A673 (cell line): ENCODE data around the gene BTBD19. TPM values are rescaled to one million over a fixed set of nuclear protein-coding genes. Genes with fewer than 3 reads are reported as not detected.

Experiments
- BruUV-seq: library from RNA; stranded (reverse); fragments of 400-500 nt; replicated peaks from 2 replicates; lab custom pipeline; 2021; lab: Mats Ljungman, UMichigan
- CTCF ChIA-PET: fragments of 300-600 bp; sonication (Branson Sonifier 250); formaldehyde crosslinking; loops from one replicate; lab custom pipeline; 2022; ENCODE audit warnings: antibody characterized with exemption; lab: Charles Lee
- POLR2A ChIA-PET: fragments of 300-600 bp; sonication (Branson Sonifier 250); formaldehyde crosslinking; loops from one replicate; lab custom pipeline; 2022; ENCODE audit warnings: antibody characterized with exemption; ENCODE audit not compliant: low non-redundant PET; lab: Charles Lee
- DNase-seq: peaks from one replicate; pipeline ENCODE4 v3.0.0-alpha.2; 2015; ENCODE audit warnings: low spot score
- H3K27ac ChIP-seq: fragments of 200-600 bp; sonication (generic); 2 replicates; pipeline ENCODE4 v1.5.1; 2016; ENCODE audit warnings: mixed run types, low read depth, mild to moderate bottlenecking, mixed read lengths, antibody characterized with exemption, low read length; ENCODE audit not compliant: poor library complexity, severe bottlenecking
- H3K27me3 ChIP-seq: fragments of 200-600 bp; sonication (generic); replicated peaks from 2 replicates; pipeline ENCODE4 v1.6.1; 2017; ENCODE audit warnings: mixed run types, low read depth, mild to moderate bottlenecking, mixed read lengths, antibody characterized with exemption, low read length; ENCODE audit not compliant: insufficient read depth, poor library complexity
- H3K36me3 ChIP-seq: fragments of 200-600 bp; sonication (generic); 2 replicates; pipeline ENCODE4 v1.6.1; 2016; ENCODE audit warnings: mixed run types, mild to moderate bottlenecking, mixed read lengths, antibody characterized with exemption, low read length; ENCODE audit not compliant: insufficient read depth, poor library complexity, severe bottlenecking
- H3K4me1 ChIP-seq: fragments of 200-600 bp; sonication (generic); 2 replicates; pipeline ENCODE4 v1.6.1; 2017; ENCODE audit warnings: mixed run types, mild to moderate bottlenecking, mixed read lengths, antibody characterized with exemption, low read length; ENCODE audit not compliant: insufficient read depth, poor library complexity, severe bottlenecking
- H3K4me3 ChIP-seq: fragments of 200-600 bp; sonication (generic); 2 replicates; pipeline ENCODE4 v1.5.1; 2016; ENCODE audit warnings: low read depth, mixed run types, mild to moderate bottlenecking, mixed read lengths, low read length; ENCODE audit not compliant: poor library complexity, severe bottlenecking
- H3K9me3 ChIP-seq: fragments of 200-600 bp; sonication (generic); 2 replicates; pipeline ENCODE4 v1.6.1; 2016; ENCODE audit warnings: mixed run types, low read depth, mild to moderate bottlenecking, mixed read lengths, antibody characterized with exemption, low read length; ENCODE audit not compliant: poor library complexity, severe bottlenecking
- EZH2 ChIP-seq: fragments of 200-600 bp; sonication (generic); IDR thresholded peaks from 2 replicates; pipeline ENCODE4 v1.6.1; 2017; ENCODE audit warnings: borderline replicate concordance, low read depth, mild to moderate bottlenecking, mixed read lengths, antibody characterized with exemption, low read length; ENCODE audit not compliant: poor library complexity, severe bottlenecking
- intact Hi-C: fragments of 100-400 bp; cut with micrococcal nuclease; formaldehyde crosslinking; loops from one replicate; pipeline ENCODE4 v1.10.0; 2022; ENCODE audit not compliant: unreplicated experiment
- total RNA-seq: library from RNA; stranded (reverse); gene quantifications from 2 replicates; pipeline ENCODE4 v1.2.3, GENCODE V29; 2021
- TF ChIP-seq, protein P1 (sequence below): fragments of 300-800, 200-600 bp; sonication (generic); conservative IDR thresholded peaks from 2 replicates; pipeline ENCODE4 v1.5.1; 2017; ENCODE audit warnings: low read depth, mild to moderate bottlenecking, antibody characterized with exemption, low read length, moderate library complexity, mixed read lengths

BTBD19 gene
- total RNA-seq, 1 experiment from 2014 or later, result 10.3 TPM

DNA sequence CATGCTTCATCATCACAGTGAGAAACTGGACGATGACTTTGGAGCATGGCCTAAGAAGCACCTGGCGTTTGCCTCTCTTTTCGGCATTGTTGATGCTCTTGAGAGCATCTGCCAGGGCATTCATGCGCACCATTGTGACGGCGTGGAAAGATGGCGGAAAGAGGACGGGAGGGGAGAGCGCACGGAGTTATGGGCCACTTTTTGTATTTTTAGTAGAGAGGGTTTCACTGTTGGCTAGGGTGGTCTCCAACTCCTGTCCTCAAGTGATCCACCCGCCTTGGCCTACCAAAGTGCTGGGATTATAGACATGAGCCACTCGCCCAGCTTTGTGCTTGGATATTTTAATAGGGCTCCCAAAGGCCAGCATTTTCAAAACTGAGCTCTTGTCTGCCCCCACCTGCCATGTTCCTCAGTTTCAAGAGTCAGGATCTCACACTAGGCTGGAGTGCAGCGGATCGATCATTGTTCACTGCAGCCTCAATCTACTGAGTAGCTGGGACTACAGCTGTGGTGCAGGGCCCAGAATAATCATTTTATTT lies 27.7 kb upstream of the BTBD19 start:
- intact Hi-C loops, result no loop called here
- H3K9me3 ChIP-seq, result no peaks in the 10 kb centered on the region
- H3K4me3 ChIP-seq, result no peak overlapping the region
- no peaks in the 10 kb centered on the region for H3K27me3 ChIP-seq
- H3K27ac ChIP-seq, result no peak overlapping the region
- CTCF ChIA-PET, result no interaction called here
- POLR2A ChIA-PET, result no interaction called here
- no peak for TF ChIP-seq EZH2
- TF ChIP-seq, protein P1, sequence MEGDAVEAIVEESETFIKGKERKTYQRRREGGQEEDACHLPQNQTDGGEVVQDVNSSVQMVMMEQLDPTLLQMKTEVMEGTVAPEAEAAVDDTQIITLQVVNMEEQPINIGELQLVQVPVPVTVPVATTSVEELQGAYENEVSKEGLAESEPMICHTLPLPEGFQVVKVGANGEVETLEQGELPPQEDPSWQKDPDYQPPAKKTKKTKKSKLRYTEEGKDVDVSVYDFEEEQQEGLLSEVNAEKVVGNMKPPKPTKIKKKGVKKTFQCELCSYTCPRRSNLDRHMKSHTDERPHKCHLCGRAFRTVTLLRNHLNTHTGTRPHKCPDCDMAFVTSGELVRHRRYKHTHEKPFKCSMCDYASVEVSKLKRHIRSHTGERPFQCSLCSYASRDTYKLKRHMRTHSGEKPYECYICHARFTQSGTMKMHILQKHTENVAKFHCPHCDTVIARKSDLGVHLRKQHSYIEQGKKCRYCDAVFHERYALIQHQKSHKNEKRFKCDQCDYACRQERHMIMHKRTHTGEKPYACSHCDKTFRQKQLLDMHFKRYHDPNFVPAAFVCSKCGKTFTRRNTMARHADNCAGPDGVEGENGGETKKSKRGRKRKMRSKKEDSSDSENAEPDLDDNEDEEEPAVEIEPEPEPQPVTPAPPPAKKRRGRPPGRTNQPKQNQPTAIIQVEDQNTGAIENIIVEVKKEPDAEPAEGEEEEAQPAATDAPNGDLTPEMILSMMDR, result no peak
- peaks cover 65% of the 10 kb centered on the region for H3K36me3 ChIP-seq
- H3K4me1 ChIP-seq, result peaks cover 9% of the 10 kb centered on the region
- no peak for DNase-seq
- BruUV-seq, result no TSS peak

DNA sequence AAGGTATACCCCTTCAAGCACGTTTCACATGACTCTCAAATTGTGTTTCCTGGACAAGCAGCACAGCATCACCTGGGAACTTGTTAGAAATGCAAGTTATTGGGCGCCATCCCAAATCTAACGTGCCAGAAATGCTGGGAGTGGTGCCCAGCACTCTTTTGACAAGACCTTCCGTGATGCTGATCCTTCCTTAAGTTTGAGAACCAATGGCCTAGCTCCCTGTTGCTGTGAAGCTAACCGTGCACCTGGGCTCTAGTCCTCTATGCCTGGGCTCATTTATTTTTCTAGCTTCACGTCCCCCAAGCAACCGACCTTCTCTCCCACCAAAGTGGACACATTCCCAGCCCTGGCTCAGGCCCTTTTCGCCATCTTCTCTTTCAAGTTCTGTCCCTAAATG lies 24.6 kb upstream of the BTBD19 start:
- ChIA-PET POLR2A (no interaction called here), CTCF (interaction anchor here (0.6 to 0.7 kb wide), 2 partner anchors 47 to 49 kb away, joined by 6 to 7 read pairs; no protein-coding TSS in a partner anchor)
- intact Hi-C loops, result no loop called here
- no peak for DNase-seq
- TF ChIP-seq, protein P1, result no peak
- TF ChIP-seq EZH2, result no peak
- H3K4me1 ChIP-seq, result peaks cover 12% of the 10 kb centered on the region
- H3K9me3 ChIP-seq, result no peaks in the 10 kb centered on the region
- no peak overlapping the region for H3K4me3 ChIP-seq
- no TSS peak for BruUV-seq
- peaks cover 36% of the 10 kb centered on the region for H3K36me3 ChIP-seq
- H3K27me3 ChIP-seq, result no peaks in the 10 kb centered on the region
- no peak overlapping the region for H3K27ac ChIP-seq

DNA sequence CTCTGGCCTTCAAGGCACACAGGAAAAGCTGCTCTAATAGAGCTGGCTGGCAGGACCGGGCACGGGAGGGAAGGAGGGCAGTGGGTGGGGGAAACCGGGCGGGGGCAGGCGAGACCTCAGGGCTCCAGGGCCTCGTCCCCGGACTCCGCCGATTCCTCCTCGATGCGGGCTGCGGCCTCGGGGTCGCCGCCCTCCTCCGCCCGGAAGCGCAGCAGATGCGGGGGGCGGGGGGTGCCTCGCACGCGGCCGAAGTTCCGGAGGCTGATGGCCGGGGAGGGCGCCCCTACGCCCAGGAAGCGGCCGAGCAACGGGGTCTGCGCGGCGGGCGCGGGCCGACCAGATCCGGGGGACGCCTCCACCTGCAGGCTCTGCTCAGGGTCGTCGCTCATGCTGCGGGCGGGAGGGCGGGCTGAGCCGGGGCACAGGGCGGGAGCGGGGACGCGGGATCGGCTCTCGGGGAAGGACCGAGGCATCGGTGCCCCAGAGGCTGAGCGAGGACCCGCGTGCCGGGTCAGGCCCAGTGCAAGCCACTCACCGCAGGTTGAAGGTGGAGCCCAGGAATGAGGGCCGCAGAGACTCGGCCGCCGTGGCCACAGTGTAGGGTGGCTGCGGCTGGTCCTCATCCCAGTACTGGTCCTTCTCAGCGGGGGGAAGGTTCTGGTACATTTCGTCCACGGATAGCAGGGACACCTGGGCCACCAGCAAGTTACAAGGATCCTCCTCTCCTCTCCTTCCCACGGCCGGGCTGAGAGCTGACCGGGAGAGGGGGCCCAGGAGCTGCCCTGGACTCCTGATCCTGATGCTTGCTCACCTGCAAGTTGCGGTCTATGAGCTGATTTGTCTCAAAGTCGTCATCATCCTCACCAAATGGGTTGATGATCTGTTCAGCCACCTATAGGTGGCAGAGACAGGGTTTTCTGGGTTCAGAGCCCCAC lies 24.0 kb upstream of the BTBD19 start:
- no peaks in the 10 kb centered on the region for H3K27me3 ChIP-seq
- no TSS peak for BruUV-seq
- intact Hi-C loops, result loop anchor here (5.0 kb wide), 1 partner anchor 228 kb away; the partner anchor contains the start of genes HECTD3 and UROD
- CTCF ChIA-PET, result interaction anchor here (0.6 to 0.7 kb wide), 2 partner anchors 46 to 48 kb away, joined by 6 to 7 read pairs; no protein-coding TSS in a partner anchor
- H3K4me1 ChIP-seq, result peaks cover 12% of the 10 kb centered on the region
- no peak for TF ChIP-seq EZH2
- TF ChIP-seq, protein P1, result no peak
- no peak overlapping the region for H3K27ac ChIP-seq
- no peak overlapping the region for H3K4me3 ChIP-seq
- H3K9me3 ChIP-seq, result no peaks in the 10 kb centered on the region
- POLR2A ChIA-PET, result no interaction called here
- peaks cover 29% of the 10 kb centered on the region for H3K36me3 ChIP-seq
- no peak for DNase-seq
